ENCODE results near the gene ABHD8.
"Not testable (repeated sequence)": the region's sequence is repeated elsewhere in the genome, so short reads cannot be mapped to it uniquely, and the experiment has no call there.

Gene ABHD8

DNA sequence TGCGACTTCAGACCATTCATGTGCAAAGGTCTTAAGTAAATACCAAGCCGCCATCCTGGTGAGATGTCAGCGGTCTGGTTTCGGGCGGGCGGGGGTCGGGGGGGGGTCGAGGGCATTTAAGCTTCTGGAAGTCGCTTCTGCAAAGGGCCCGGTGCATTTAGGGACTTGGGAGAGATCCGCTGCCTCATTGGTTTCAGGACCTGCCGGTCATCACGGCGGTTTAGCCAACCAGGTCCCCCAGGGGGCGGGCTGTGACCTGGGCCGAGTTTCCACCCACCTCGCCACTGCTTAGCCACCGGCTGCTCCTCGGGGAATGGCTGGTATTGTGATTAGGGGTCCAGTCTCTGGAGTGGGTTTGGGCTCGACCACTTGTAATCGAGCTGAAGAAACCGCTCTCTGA is 13.7 kb downstream of the ABHD8 start:
- no peaks in the 10 kb centered on the region for H3K9me3 ChIP-seq (ENCODE audit: insufficient read depth, low read depth, low read length)
- H3K4me3 ChIP-seq (ENCODE audit: low read length), result no peak overlapping the region
- H3K27me3 ChIP-seq (ENCODE audit: insufficient read depth, low read length), result no peaks in the 10 kb centered on the region
- H3K4me1 ChIP-seq (ENCODE audit: insufficient read depth, low read length), result 0 out of 2 replicates have a peak, but pooled peaks cover 3% of the 10 kb centered on the region
- H3K27ac ChIP-seq (ENCODE audit: low read length), result no peak overlapping the region
- H3K9ac ChIP-seq (ENCODE audit: low read depth, low read length), result no peak overlapping the region
- H3K36me3 ChIP-seq (ENCODE audit: insufficient read depth, low read depth, low read length), result 0 out of 2 replicates have a peak, but pooled peaks cover 4% of the 10 kb centered on the region

DNA sequence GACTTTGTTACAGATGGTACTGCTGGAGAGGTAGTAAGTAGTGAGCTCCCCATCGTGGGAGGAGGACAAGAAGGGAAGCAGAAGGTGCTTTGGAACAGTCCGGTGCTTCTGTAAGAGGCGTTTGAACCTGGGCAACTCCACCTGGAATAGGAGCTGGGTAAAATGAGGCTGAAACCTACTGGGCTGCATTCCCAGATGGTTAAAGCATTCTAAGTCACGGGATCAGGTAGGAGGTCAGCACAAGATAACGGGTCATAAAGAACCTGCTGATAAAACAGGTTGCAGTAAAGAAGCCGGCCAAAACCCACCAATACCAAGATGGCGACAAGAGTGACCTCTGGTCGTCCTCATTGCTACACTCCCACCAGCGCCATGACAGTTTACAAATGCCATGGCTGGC is 16.5 kb downstream of the ABHD8 start:
- Histone ChIP-seq H3K9ac (ENCODE audit: low read depth, low read length) (no peak overlapping the region), H3K27ac (ENCODE audit: low read length) (no peak overlapping the region), H3K36me3 (ENCODE audit: insufficient read depth, low read depth, low read length) (no peaks in the 10 kb centered on the region; the same call in 1 of the 2 replicates), H3K4me3 (ENCODE audit: low read length) (no peak overlapping the region), H3K9me3 (ENCODE audit: insufficient read depth, low read depth, low read length) (no peaks in the 10 kb centered on the region), H3K27me3 (ENCODE audit: insufficient read depth, low read length) (peaks cover 14% of the 10 kb centered on the region), H3K4me1 (ENCODE audit: insufficient read depth, low read length) (no peaks in the 10 kb centered on the region)

DNA sequence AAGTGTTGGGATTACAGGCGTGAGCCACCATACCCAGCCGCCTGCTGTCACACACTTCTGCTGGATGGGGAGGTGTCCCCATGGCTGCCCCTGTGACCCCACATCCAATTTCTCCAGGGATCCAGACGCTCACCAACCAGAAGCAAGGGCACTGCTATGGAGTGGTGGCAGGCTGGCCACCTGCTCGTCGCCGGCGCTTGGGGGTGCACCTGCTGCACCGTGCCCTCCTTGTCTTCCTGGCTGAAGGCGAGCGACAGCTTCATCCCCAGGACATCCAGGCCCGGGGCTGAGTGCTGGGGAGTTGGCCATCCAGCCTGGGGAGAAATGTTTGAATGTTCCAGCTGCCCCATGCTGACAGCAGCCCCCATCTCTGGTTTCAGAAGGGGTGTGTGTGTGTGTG is 17.0 kb downstream of the ABHD8 start:
- H3K9me3 ChIP-seq (ENCODE audit: insufficient read depth, low read depth, low read length), result no peaks in the 10 kb centered on the region
- H3K27ac ChIP-seq (ENCODE audit: low read length), result no peak overlapping the region
- no peaks in the 10 kb centered on the region for H3K4me1 ChIP-seq (ENCODE audit: insufficient read depth, low read length)
- H3K36me3 ChIP-seq (ENCODE audit: insufficient read depth, low read depth, low read length), result no peaks in the 10 kb centered on the region; the same call in 1 of the 2 replicates
- H3K9ac ChIP-seq (ENCODE audit: low read depth, low read length), result no peak overlapping the region
- no peak overlapping the region for H3K4me3 ChIP-seq (ENCODE audit: low read length)
- peaks cover 19% of the 10 kb centered on the region for H3K27me3 ChIP-seq (ENCODE audit: insufficient read depth, low read length)

DNA sequence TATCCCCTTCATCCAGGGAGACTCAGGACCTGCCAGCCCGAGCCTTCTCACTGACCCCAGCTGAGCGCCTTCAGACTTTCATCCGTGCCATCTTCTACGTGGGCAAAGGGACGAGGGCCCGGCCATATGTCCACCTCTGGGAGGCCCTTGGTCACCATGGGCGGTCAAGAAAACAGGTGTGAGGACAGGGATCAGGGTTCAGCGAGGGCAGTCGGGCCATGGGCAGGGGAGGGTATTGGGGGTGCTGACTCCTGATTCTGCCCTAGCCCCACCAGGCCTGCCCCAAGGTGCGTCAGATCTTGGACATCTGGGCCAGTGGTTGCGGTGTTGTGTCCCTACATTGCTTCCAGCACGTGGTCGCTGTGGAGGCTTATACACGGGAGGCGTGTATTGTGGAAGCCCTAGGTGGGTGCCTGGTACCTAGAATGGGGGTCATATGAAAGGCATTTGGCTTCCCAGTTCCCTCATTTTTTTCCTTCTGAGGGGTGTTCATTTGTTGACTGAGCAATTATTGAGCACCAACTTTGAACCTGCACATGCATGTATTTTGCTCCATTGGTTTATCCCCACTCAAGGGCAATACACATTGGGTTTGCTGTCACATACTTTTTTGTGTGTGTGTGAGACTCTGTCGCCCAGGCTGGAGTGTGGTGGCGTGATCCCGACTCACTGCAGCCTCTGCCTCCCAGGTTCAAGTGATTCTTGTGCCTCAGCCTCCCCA is 17.6 kb downstream of the ABHD8 start:
- no peaks in the 10 kb centered on the region for H3K4me1 ChIP-seq (ENCODE audit: insufficient read depth, low read length)
- no peak overlapping the region for H3K9ac ChIP-seq (ENCODE audit: low read depth, low read length)
- no peak overlapping the region for H3K27ac ChIP-seq (ENCODE audit: low read length)
- H3K27me3 ChIP-seq (ENCODE audit: insufficient read depth, low read length), result peaks cover 24% of the 10 kb centered on the region
- H3K4me3 ChIP-seq (ENCODE audit: low read length), result no peak overlapping the region
- H3K9me3 ChIP-seq (ENCODE audit: insufficient read depth, low read depth, low read length), result no peaks in the 10 kb centered on the region
- H3K36me3 ChIP-seq (ENCODE audit: insufficient read depth, low read depth, low read length), result no peaks in the 10 kb centered on the region; the same call in 1 of the 2 replicates

DNA sequence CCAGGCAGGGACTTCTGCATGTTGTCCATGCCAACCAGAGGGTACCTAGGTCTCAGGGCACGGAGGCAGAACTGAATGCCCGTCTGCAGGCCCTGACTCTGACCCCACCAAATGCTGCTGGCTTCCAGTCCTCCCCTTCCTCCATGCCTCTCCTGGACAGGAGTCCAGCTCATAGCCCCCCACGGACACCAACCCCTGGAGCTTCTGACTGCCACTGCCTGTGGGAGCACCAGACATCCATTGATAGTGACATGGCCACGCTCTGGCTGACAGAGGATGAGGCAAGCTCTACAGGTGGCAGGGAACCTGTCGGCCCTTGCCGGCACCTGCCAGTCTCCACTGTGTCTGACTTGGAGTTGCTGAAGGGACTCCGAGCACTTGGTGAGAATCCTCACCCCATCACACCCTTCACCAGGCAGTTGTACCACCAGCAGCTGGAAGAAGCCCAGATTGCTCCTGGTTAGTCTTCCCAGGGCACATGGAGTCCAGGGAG is 19.7 kb downstream of the ABHD8 start:
- H3K9ac ChIP-seq (ENCODE audit: low read depth, low read length), result no peak overlapping the region
- no peak overlapping the region for H3K27ac ChIP-seq (ENCODE audit: low read length)
- H3K4me1 ChIP-seq (ENCODE audit: insufficient read depth, low read length), result no peaks in the 10 kb centered on the region
- H3K36me3 ChIP-seq (ENCODE audit: insufficient read depth, low read depth, low read length), result peaks cover 8% of the 10 kb centered on the region; the same call in 1 of the 2 replicates
- H3K4me3 ChIP-seq (ENCODE audit: low read length), result no peak overlapping the region
- H3K27me3 ChIP-seq (ENCODE audit: insufficient read depth, low read length), result peaks cover 24% of the 10 kb centered on the region
- H3K9me3 ChIP-seq (ENCODE audit: insufficient read depth, low read depth, low read length), result no peaks in the 10 kb centered on the region

GRCh38 chr19:17282488-17283125 is 20.6 kb downstream of the ABHD8 start:
- Histone ChIP-seq H3K36me3 (ENCODE audit: insufficient read depth, low read depth, low read length) (peaks cover 11% of the 10 kb centered on the region; the same call in 1 of the 2 replicates), H3K9me3 (ENCODE audit: insufficient read depth, low read depth, low read length) (no peaks in the 10 kb centered on the region), H3K27ac (ENCODE audit: low read length) (no peak overlapping the region), H3K4me3 (ENCODE audit: low read length) (peak overlapping the region; percentile 62; the same call in 1 of the 2 replicates), H3K4me1 (ENCODE audit: insufficient read depth, low read length) (no peaks in the 10 kb centered on the region), H3K27me3 (ENCODE audit: insufficient read depth, low read length) (peaks cover 24% of the 10 kb centered on the region), H3K9ac (ENCODE audit: low read depth, low read length) (peak overlapping the region; percentile 30; the same call in 1 of the 2 replicates)

GRCh38 chr19:17281391-17282304 is 21.6 kb downstream of the ABHD8 start, which contains the start of gene ANKLE1:
TSS of gene ANKLE1 (plus strand) at chr19:17281901. CDS start at chr19:17281921, 20 bp downstream.
- peak within 1 kb of the TSS; percentile 30; the same call in 1 of the 2 replicates for H3K9ac ChIP-seq (ENCODE audit: low read depth, low read length)
- no peaks in the 10 kb centered on the region for H3K4me1 ChIP-seq (ENCODE audit: insufficient read depth, low read length)
- peaks cover 24% of the 10 kb centered on the region for H3K27me3 ChIP-seq (ENCODE audit: insufficient read depth, low read length)
- peaks cover 21% of the 10 kb centered on the region for H3K36me3 ChIP-seq (ENCODE audit: insufficient read depth, low read depth, low read length)
- H3K9me3 ChIP-seq (ENCODE audit: insufficient read depth, low read depth, low read length), result no peaks in the 10 kb centered on the region
- H3K27ac ChIP-seq (ENCODE audit: low read length), result no peak within 1 kb of the TSS
- H3K4me3 ChIP-seq (ENCODE audit: low read length), result peak within 1 kb of the TSS; percentile 62; the same call in 1 of the 2 replicates

DNA sequence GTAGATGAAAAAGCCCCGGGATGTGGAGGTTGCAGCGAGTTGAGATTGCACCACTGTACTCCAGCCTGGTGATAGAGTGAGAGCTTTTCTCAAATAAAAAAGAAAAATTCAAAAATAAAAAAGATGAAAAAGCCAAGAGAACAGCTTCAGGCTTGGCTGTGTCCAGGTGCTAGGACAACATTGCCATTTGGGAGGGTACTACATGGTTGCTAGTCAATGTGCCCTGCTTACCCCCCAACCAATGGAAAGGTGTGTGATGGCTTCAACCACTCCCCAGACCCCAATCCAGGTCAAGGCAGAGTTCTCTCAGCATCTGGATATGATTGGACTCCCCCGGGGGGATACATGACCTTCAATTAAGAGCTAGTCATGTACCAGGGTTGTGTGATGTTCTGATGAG is 23.8 kb downstream of the ABHD8 start:
- Histone ChIP-seq H3K9ac (ENCODE audit: low read depth, low read length) (no peak overlapping the region), H3K9me3 (ENCODE audit: insufficient read depth, low read depth, low read length) (no peaks in the 10 kb centered on the region), H3K36me3 (ENCODE audit: insufficient read depth, low read depth, low read length) (peaks cover 39% of the 10 kb centered on the region), H3K4me1 (ENCODE audit: insufficient read depth, low read length) (no peaks in the 10 kb centered on the region), H3K27ac (ENCODE audit: low read length) (no peak overlapping the region), H3K4me3 (ENCODE audit: low read length) (no peak overlapping the region), H3K27me3 (ENCODE audit: insufficient read depth, low read length) (peaks cover 24% of the 10 kb centered on the region)

- Histone ChIP-seq H3K27ac (ENCODE audit: low read length) (no peak overlapping the region), H3K4me3 (ENCODE audit: low read length) (no peak overlapping the region), H3K36me3 (ENCODE audit: insufficient read depth, low read depth, low read length) (peaks cover 66% of the 10 kb centered on the region), H3K27me3 (ENCODE audit: insufficient read depth, low read length) (no peaks in the 10 kb centered on the region), H3K9me3 (ENCODE audit: insufficient read depth, low read depth, low read length) (no peaks in the 10 kb centered on the region), H3K9ac (ENCODE audit: low read depth, low read length) (no peak overlapping the region), H3K4me1 (ENCODE audit: insufficient read depth, low read length) (no peaks in the 10 kb centered on the region)
Measured at GRCh38 chr19:17275441-17276175, 27.6 kb downstream of the ABHD8 start.

- H3K4me1 ChIP-seq (ENCODE audit: insufficient read depth, low read length); H3K9me3 ChIP-seq (ENCODE audit: insufficient read depth, low read depth, low read length); H3K9ac ChIP-seq (ENCODE audit: low read depth, low read length); H3K4me3 ChIP-seq (ENCODE audit: low read length); H3K27ac ChIP-seq (ENCODE audit: low read length); H3K27me3 ChIP-seq (ENCODE audit: insufficient read depth, low read length): not testable (repeated sequence)
- H3K36me3 ChIP-seq (ENCODE audit: insufficient read depth, low read depth, low read length), result peaks cover 72% of the 10 kb centered on the region
Measured at GRCh38 chr19:17274892-17275291, 28.3 kb downstream of the ABHD8 start.

DNA sequence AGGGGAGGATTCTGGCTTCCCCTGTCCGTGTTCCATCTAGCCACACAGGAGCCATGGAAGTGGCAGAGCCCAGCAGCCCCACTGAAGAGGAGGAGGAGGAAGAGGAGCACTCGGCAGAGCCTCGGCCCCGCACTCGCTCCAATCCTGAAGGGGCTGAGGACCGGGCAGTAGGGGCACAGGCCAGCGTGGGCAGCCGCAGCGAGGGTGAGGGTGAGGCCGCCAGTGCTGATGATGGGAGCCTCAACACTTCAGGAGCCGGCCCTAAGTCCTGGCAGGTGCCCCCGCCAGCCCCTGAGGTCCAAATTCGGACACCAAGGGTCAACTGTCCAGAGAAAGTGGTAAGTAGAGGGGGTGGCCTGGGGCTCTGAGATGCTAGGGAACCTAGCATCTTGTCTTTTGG is 34.5 kb downstream of the ABHD8 start:
- no peaks in the 10 kb centered on the region for H3K9me3 ChIP-seq (ENCODE audit: insufficient read depth, low read depth, low read length)
- no peak overlapping the region for H3K4me3 ChIP-seq (ENCODE audit: low read length)
- H3K27me3 ChIP-seq (ENCODE audit: insufficient read depth, low read length), result no peaks in the 10 kb centered on the region
- peaks cover 31% of the 10 kb centered on the region for H3K36me3 ChIP-seq (ENCODE audit: insufficient read depth, low read depth, low read length)
- no peak overlapping the region for H3K27ac ChIP-seq (ENCODE audit: low read length)
- no peak overlapping the region for H3K9ac ChIP-seq (ENCODE audit: low read depth, low read length)
- peaks cover 4% of the 10 kb centered on the region; the same call in 1 of the 2 replicates for H3K4me1 ChIP-seq (ENCODE audit: insufficient read depth, low read length)

Measured in iPS-20b (cell line).